Astrocyte of the hippocampus (primary cell): Measurements from ENCODE around the gene MIDN.

Source experiments
- DNase-seq: peaks from one replicate; pipeline ENCODE4 v3.0.0; 2011; ENCODE audit warnings: low read depth, low spot score

Gene MIDN

GRCh38 chr19:1232652-1233072, 15.7 kb upstream of the MIDN start:
- peak; percentile 80 for DNase-seq

DNA sequence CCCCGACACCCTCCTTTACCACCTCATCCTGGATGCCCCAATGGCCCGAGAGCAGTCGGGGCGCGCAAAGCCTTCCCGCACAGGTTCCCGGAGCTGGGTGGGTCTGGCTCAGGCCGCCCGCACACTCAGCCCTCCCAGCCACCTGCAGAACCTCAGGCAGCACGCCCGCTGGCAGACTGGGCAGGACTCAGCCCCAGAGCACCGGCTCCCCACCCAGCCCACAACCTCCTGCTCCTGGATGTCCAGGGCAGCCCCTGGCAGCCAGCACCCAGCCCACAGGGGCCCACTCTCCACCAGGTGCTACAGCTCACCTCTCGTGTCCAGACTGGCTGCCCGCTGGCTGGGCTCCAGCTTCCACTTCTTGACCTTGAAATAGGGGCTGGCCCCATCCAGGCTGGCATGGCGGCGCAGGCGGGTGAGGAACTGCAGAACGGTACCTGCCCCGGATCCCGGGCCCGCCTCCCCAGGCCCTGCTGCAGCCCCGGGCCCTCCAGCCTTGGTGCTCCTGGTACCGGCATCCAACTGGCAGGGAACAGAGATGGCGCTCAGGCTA, 15.2 kb upstream of the MIDN start:
- no peak for DNase-seq

- no peak for DNase-seq
Measured at GRCh38 chr19:1234051-1234954, 14.1 kb upstream of the MIDN start.

- no peak for DNase-seq
Measured at GRCh38 chr19:1234955-1235380, 13.4 kb upstream of the MIDN start.

DNA sequence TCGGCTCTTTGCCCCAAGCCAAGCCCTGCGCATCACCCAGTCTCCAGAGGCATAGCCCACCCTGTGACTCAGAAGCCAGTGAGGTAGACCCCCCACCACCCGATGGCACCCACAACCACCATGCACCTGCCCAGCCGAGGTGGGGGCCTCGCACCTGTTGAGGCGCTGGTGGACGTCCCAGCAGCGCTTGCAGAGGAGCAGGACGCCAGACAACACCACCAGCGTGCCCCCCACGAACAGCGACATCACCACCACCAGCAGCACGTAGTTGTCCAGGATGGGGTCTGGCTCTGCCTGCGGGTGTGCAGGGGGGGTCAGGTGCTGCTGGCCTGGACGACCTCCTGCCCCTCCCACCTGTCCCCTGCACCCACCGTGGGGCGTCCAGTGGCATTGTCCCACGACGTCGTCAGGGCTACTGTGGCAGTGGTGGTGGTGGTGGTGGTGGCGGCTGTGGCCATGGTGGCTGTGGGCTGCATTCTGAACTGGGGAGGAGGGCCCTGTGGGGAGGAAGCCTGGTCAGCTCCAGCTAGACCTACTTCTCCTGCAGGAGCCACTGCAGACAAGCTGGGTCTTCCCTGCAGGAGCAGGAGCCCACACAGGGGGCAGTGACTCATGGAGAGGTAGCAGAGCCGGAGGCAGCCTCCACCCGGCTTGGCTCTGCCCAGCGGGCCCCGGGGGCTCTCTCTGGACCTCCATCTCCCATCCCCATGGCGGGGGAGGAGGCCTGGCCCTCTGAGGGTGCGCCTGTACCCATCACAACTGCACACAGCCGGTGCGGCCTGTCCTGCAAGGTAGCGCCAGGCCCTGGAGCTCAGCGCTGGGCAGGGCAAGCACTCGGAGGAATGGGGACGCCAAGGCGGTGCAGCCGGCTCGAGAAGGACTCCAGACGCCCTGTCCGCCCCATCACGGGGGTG, 12.5 kb upstream of the MIDN start:
- peak; percentile 70 for DNase-seq

GRCh38 chr19:1236576-1236975, 11.8 kb upstream of the MIDN start:
- DNase-seq = peak; percentile 39

- DNase-seq = peak; percentile 59
Measured at GRCh38 chr19:1237027-1237659, 11.2 kb upstream of the MIDN start.

GRCh38 chr19:1237754-1238368, 10.5 kb upstream of the MIDN start, which contains the start of gene CBARP:
Gene CBARP (minus strand): TSS chr19:1238005. CDS start chr19:1236100, 1,905 bp downstream.
- DNase-seq = peak; percentile 72

DNA sequence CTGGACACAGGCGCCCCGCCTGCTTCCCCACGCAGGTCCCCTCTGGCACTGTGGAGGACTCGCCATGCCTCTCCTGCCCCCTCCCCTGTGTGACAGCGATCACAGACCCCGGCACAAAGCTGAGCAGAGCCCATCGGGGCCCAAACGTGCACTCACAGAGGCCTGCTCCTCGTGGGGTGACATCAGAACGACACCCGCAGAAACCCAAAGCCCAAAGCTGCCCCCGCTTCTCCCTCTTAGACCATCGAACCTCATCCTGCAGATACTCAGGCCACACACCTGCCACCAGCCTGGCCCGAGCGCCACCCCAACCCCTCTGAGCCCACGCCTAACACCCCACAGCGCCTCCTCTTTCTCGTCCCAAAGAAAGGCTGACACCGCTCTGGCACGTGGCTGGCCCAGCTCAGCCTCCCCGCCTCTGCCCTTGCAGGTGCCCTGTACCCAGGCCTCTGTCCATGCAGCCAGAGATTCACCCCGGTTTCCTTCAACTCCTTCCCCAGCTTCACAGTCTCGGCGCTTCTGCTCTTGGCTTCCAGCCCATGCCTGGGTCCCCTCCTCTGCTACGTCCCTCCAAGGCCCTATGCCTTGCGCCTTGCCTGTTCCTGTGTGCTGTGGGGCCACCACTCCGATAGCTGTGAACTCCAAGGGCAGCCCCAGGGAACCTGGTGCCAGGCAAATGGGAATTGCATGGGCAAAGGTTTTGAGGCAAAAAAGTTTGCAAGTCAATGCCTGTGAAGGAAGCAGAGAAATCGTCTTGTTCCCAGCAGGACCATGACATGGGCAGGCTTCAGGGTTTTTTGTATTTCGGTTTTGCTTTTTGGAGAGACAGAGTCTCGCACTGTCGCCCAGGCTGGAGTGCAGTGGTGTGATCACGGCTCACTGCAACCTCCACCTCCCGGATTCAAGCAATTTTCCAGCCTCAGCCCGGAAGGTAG, 9.7 kb upstream of the MIDN start:
- no peak for DNase-seq

GRCh38 chr19:1239420-1239795, 9.0 kb upstream of the MIDN start:
- DNase-seq = no peak

DNA sequence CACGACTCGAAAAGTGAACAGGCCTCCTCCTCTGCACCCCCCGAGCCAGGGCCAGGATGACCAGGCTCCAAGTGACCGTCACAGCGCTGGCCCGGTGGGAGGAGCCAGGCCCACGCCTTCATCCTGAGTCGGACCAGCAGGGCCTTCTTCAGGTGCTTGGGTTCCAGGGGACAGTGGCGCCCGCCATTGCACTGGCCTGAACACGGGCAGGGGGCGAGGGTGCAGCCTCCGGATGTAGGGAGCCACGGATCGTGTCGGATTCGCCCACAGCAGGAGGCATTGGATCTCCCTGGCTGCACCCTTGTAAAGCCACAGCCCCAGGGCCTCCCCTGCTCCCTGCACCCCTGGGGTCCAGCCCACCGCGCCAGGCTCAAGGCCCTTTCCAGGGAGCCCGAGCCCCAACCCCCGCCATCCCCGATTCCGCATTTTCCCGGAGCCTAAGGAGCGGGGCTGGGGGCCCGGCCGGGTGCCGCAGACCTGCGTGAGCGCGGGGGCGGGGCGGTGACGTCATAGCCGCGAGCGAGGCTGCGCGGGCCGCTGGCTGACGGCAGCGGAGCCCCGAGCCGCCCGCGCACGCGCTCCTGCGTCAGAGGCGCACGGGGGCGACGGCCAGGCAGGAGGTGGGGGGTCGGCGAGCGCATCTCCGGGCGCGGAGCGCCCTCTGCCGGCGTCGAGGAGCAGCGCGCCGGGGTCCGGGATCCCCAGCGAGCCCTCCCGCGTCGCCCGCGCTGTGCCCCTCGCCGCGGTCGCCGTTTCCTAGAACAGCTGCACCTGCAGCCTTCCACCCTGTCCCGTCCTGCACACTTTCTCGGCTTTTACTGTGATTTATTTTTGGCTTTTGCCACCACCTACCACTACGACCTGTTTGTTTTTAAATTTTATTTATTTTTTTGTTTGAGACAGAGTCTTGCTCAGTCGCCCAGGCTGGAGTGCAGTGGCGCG, 8.3 kb upstream of the MIDN start:
- DNase-seq = peak; percentile 97

DNA sequence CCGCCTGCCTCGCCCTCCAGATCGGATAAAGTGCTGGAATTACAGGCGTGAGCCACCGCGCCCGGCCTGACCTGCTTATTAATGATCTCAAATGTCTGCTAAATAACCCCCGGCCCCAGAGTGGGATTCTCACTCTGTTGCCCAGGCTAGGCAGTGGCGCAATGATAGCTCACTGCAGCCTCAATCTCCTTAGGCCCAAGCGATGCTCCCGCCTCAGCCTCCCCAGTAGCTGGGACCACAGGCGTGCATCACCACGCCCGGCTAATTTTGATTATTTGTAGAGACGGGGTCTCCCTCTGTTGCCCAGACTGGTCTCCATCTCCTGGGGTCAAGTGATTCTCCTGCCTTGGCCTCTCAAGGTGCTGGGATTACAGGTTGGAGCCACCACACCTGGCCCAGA, 7.5 kb upstream of the MIDN start:
- DNase-seq = no peak

DNA sequence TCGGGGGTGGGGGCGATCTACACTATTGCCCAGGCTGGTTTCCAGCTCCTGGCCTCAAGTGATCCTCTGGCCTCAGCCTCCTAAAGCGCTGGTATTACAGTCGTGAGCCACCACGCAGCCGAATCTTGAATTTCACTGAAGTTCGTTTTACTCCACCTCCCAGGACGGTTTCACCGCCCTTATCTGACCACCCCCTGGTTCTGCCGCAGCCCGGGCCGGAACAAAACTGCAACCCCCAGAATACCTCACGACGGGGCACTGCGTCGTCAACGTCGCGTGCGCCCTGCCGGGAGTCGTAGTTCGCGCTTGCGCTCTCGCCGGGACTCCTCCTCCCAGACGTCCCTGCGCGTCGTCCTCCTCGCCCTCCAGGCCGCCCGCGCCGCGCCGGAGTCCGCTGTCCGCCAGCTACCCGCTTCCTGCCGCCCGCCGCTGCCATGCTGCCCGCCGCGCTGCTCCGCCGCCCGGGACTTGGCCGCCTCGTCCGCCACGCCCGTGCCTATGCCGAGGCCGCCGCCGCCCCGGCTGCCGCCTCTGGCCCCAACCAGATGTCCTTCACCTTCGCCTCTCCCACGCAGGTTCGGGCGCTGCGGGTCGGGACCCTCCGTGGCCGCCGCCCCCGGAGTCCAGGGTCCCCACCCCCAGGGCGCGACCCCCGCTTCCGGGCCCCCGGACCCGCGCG, 6.8 kb upstream of the MIDN start, which contains the start of gene ATP5F1D:
TSS of gene ATP5F1D (plus strand) at position 335 of the 679 bp plus-strand sequence. CDS start at position 435, 100 bp downstream.
- DNase-seq = peak; percentile 98

DNA sequence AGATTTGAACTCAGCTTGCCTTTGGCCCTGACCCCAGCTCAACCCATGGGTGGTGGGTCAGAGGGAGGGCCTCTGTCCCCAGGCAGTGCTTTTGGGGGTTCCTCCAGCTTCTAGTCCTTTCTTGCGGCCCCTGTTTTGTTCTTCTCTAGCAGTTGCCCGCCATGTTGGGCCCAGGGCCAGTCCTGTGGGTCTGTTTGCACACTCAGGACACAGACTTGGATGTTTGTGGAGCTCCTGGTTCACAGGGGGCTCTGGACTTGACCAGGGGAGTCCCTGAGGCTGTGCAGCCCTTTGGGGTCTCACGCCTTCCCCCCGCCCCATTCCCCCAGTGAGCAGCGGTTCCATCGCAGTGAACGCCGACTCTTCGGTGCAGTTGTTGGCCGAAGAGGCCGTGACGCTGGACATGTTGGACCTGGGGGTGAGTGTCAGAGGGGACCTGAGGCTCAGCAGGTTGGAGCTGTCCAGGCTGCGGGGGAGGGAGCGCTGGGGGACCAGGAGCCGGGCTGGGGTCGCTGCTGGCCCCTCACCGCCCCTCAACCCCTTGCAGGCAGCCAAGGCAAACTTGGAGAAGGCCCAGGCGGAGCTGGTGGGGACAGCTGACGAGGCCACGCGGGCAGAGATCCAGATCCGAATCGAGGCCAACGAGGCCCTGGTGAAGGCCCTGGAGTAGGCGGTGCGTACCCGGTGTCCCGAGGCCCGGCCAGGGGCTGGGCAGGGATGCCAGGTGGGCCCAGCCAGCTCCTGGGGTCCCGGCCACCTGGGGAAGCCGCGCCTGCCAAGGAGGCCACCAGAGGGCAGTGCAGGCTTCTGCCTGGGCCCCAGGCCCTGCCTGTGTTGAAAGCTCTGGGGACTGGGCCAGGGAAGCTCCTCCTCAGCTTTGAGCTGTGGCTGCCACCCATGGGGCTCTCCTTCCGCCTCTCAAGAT, 4.4 kb upstream of the MIDN start:
- peak; percentile 92 for DNase-seq

DNA sequence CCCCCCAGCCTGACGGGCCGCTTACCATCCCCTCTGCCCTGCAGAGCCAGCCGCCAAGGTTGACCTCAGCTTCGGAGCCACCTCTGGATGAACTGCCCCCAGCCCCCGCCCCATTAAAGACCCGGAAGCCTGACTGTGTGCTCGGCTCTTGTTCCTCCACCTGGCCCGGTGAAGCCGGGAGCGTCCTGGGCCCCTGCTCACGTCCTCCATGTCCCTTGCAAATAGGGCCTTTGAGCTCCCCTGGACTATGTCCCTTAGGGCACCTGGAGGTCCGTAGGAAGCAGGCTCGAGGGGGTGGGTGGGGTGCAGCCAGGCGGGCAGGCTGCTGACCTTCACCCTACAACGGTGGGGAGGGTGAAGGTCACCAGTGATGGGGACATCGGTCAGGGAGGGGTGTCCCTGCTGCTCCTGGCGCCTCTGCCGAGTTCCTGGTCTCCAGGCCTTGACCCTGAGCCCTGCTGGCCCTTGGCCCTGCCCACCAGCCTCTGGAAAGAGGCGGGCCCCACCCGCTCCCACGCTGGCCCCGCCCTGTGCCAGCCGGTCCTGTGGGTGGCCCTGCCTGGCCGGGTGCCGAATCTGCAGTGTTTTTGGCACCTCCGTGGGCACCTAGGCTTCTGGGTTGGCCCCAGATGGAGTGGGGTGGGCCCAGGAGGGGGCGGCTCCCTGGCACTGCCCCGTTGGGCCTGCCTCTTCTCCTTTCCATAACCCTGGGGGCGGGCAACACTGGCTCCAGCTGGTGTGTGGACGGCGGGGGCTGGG, 3.5 kb upstream of the MIDN start:
- no peak for DNase-seq
